ENCODE measurements around the gene THBD. TPM values are rescaled to one million over a fixed set of nuclear protein-coding genes. Genes with fewer than 3 reads are reported as not detected.

THBD gene
- total and polyA plus RNA-seq, 4 experiments from 2014 or later: 0.05 to 0.50 (median 0.29) TPM; not detected in 1

DNA sequence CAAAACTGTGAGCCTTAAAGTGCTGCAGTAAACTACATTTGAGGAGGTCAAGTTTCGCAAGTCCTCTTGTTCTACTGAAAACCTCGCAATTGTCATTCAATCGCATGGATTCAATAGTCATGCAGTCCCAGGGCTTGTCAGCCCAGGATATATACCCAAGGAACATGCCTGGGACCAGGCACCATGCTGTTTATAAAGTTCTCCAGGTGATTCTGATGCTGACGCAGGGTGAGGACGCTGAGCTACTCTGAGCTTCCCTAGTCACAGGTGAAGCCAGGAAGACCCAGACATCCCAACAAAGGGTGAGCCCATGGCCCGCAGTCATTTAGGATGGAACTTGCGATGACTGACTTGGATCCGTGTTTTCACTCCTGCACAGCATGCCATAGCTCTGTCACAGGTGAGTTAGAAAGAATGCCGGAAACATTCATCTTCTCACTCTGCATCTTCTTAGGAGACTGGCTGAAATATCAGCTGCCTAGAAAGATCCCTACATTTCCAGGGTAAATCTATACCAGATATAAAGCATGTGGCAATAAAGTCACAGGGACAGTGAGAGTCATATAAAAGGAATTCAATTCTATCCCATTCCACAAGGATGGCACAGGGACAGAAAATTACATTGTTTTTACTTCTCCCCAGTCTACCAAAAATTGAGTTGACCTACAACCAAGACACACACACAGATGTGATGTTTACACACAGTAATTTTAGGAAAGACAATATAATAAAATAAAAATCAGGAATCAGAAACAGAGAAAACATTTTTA, 41.4 kb downstream of the THBD start:
- H3K27me3 Mint-ChIP-seq: no peaks in the 10 kb centered on the region
- Histone ChIP-seq H3K27ac (ENCODE audit: low read depth, low read length) (no peak overlapping the region), H3K27me3 (ENCODE audit: insufficient read depth, low read length) (no peaks in the 10 kb centered on the region), H3K4me3 (ENCODE audit: low read length in 2 of 2) (no peak overlapping the region), H3K4me1 (ENCODE audit: insufficient read depth, low read length) (no peaks in the 10 kb centered on the region), H3K36me3 (ENCODE audit: insufficient read depth, low read length) (no peaks in the 10 kb centered on the region), H3K9me3 (ENCODE audit: control insufficient read depth in 1 of 2, low read length in 2 of 2) (no peaks in the 10 kb centered on the region)
- ChIA-PET CTCF (ENCODE audit: partially characterized antibody) (no interaction called here), POLR2A (ENCODE audit: partially characterized antibody) (no interaction called here)
- no peak overlapping the region for H3K4me3 Mint-ChIP-seq
- H3K4me1 Mint-ChIP-seq: no peaks in the 10 kb centered on the region
- DNase-seq: no peak
- H3K9me3 Mint-ChIP-seq: no peaks in the 10 kb centered on the region
- intact Hi-C loops (cut with micrococcal nuclease): no loop called here
- no peak overlapping the region for H3K27ac Mint-ChIP-seq
- H3K36me3 Mint-ChIP-seq: no peaks in the 10 kb centered on the region

DNA sequence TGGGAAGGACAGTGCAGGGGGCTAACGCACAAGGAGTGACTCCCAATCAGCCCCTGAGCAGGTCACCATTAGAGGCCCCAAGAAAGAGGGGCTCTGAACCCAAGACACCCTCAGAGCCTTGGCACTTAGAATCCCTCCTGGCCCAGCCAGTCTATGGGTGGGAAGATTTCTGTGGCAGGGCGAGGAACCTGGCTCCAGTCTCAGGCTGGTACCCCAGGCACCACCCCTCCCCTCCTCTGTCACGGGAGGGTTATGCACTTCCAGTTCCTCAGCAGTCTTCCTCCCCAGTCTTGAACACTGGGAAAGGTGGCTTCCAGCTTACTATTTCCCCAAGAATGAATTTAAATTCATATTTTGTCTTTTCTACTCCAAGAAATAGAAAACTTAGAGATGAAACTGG, 42.0 kb downstream of the THBD start:
- Mint-ChIP-seq H3K4me3 (no peak overlapping the region), H3K9me3 (no peaks in the 10 kb centered on the region), H3K27me3 (no peaks in the 10 kb centered on the region), H3K27ac (no peak overlapping the region), H3K36me3 (no peaks in the 10 kb centered on the region), H3K4me1 (no peaks in the 10 kb centered on the region)
- no peak for DNase-seq
- ChIA-PET POLR2A (ENCODE audit: partially characterized antibody) (no interaction called here), CTCF (ENCODE audit: partially characterized antibody) (no interaction called here)
- Histone ChIP-seq H3K9me3 (ENCODE audit: control insufficient read depth in 1 of 2, low read length in 2 of 2) (no peaks in the 10 kb centered on the region), H3K36me3 (ENCODE audit: insufficient read depth, low read length) (no peaks in the 10 kb centered on the region), H3K4me1 (ENCODE audit: insufficient read depth, low read length) (no peaks in the 10 kb centered on the region), H3K4me3 (ENCODE audit: low read length in 2 of 2) (no peak overlapping the region), H3K27me3 (ENCODE audit: insufficient read depth, low read length) (no peaks in the 10 kb centered on the region), H3K27ac (ENCODE audit: low read depth, low read length) (no peak overlapping the region)
- intact Hi-C loops (cut with micrococcal nuclease): no loop called here

DNA sequence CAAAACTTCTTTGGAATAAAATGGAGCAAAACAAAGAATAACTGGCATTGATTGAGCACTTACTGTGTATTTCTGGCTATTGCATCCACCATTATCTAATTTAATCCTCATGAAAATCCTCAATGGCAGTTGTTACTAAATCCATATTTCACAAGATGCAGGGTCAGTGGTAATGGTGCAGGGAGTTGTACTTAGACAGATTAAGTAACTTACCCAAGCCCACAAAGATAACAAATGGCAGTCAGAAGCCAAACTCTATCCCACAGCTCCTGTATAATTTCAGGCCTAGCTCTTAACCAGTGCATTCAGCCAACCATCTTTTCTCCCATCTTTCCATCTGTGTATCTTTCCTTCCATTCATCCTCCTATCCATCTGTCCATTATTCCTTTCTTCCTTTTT, 43.7 kb downstream of the THBD start:
- H3K4me1 Mint-ChIP-seq: no peaks in the 10 kb centered on the region

DNA sequence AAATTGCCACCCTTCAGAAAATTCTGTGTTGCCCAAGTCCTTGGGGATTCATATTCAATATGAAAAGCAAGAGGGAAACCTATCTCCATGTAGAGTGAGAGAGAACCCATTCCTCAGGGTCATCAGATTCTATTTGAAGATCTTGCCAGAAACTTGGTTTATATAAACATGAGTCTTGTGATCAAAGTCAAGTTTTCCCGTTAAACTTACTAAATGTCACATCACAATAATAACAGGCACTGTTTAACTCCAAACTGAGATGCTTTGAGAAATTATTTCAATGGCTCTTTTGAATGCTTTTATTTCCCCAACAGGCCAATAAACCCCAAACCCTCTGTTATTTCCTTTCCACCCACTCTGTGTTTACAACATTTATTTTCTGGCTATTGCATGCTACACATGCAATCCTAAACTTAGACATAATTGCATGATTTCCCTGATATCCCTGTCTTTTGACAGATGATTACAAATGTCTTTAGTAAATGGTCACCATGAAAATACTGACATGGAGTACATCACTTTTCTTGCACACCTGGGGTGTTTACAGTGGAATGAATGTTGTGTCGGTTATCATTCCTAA, 45.5 kb downstream of the THBD start:
- Mint-ChIP-seq H3K9me3 (no peaks in the 10 kb centered on the region), H3K27me3 (peaks cover 0 to 1% of the 10 kb centered on the region in 2 donors)

More for the DNA sequence above, 43.7 kb downstream of the THBD start:
- DNase-seq: no peak
- H3K4me3 ChIP-seq (ENCODE audit: low read length in 2 of 2): no peak overlapping the region
- Mint-ChIP-seq H3K27me3 (peaks cover 0 to 1% of the 10 kb centered on the region in 2 donors), H3K27ac (no peak overlapping the region), H3K9me3 (no peaks in the 10 kb centered on the region), H3K36me3 (no peaks in the 10 kb centered on the region), H3K4me3 (no peak overlapping the region)
- no peaks in the 10 kb centered on the region for H3K36me3 ChIP-seq (ENCODE audit: insufficient read depth, low read length)
- no peak overlapping the region for H3K27ac ChIP-seq (ENCODE audit: low read depth, low read length)
- ChIA-PET POLR2A (ENCODE audit: partially characterized antibody) (no interaction called here), CTCF (ENCODE audit: partially characterized antibody) (no interaction called here)
- no peaks in the 10 kb centered on the region for H3K9me3 ChIP-seq (ENCODE audit: control insufficient read depth in 1 of 2, low read length in 2 of 2)
- H3K4me1 ChIP-seq (ENCODE audit: insufficient read depth, low read length): no peaks in the 10 kb centered on the region
- intact Hi-C loops (cut with micrococcal nuclease): no loop called here
- H3K27me3 ChIP-seq (ENCODE audit: insufficient read depth, low read length): no peaks in the 10 kb centered on the region

GRCh38 chr20:23003077-23003635, 46.3 kb downstream of the THBD start:
- Mint-ChIP-seq H3K27ac (no peak overlapping the region), H3K27me3 (peaks cover 0 to 1% of the 10 kb centered on the region in 2 donors), H3K4me3 (no peak overlapping the region), H3K9me3 (no peaks in the 10 kb centered on the region), H3K4me1 (no peaks in the 10 kb centered on the region), H3K36me3 (no peaks in the 10 kb centered on the region)
- intact Hi-C loops (cut with micrococcal nuclease): no loop called here
- Histone ChIP-seq H3K36me3 (ENCODE audit: insufficient read depth, low read length) (no peaks in the 10 kb centered on the region), H3K27me3 (ENCODE audit: insufficient read depth, low read length) (no peaks in the 10 kb centered on the region), H3K4me3 (ENCODE audit: low read length in 2 of 2) (no peak overlapping the region), H3K4me1 (ENCODE audit: insufficient read depth, low read length) (no peaks in the 10 kb centered on the region), H3K27ac (ENCODE audit: low read depth, low read length) (no peak overlapping the region), H3K9me3 (ENCODE audit: control insufficient read depth in 1 of 2, low read length in 2 of 2) (no peaks in the 10 kb centered on the region)
- ChIA-PET POLR2A (ENCODE audit: partially characterized antibody) (no interaction called here), CTCF (ENCODE audit: partially characterized antibody) (no interaction called here)
- DNase-seq: no peak

More for the DNA sequence above, 45.5 kb downstream of the THBD start:
- H3K36me3 ChIP-seq (ENCODE audit: insufficient read depth, low read length): no peaks in the 10 kb centered on the region
- intact Hi-C loops (cut with micrococcal nuclease): no loop called here
- H3K4me1 Mint-ChIP-seq: no peaks in the 10 kb centered on the region
- POLR2A ChIA-PET (ENCODE audit: partially characterized antibody): no interaction called here
- no peaks in the 10 kb centered on the region for H3K4me1 ChIP-seq (ENCODE audit: insufficient read depth, low read length)
- H3K9me3 ChIP-seq (ENCODE audit: control insufficient read depth in 1 of 2, low read length in 2 of 2): no peaks in the 10 kb centered on the region
- no peak overlapping the region for H3K27ac Mint-ChIP-seq
- H3K36me3 Mint-ChIP-seq: no peaks in the 10 kb centered on the region
- CTCF ChIA-PET (ENCODE audit: partially characterized antibody): no interaction called here
- H3K27ac ChIP-seq (ENCODE audit: low read depth, low read length): no peak overlapping the region
- no peak overlapping the region for H3K4me3 ChIP-seq (ENCODE audit: low read length in 2 of 2)
- H3K27me3 ChIP-seq (ENCODE audit: insufficient read depth, low read length): no peaks in the 10 kb centered on the region
- DNase-seq: no peak
- no peak overlapping the region for H3K4me3 Mint-ChIP-seq

- Mint-ChIP-seq H3K27me3 (peaks cover 1% of the 10 kb centered on the region in 2 donors), H3K9me3 (no peaks in the 10 kb centered on the region), H3K4me3 (no peak overlapping the region), H3K4me1 (no peaks in the 10 kb centered on the region), H3K27ac (no peak overlapping the region), H3K36me3 (no peaks in the 10 kb centered on the region)
- Histone ChIP-seq H3K9me3 (ENCODE audit: control insufficient read depth in 1 of 2, low read length in 2 of 2) (no peaks in the 10 kb centered on the region), H3K27ac (ENCODE audit: low read depth, low read length) (no peak overlapping the region), H3K4me1 (ENCODE audit: insufficient read depth, low read length) (no peaks in the 10 kb centered on the region), H3K36me3 (ENCODE audit: insufficient read depth, low read length) (no peaks in the 10 kb centered on the region), H3K4me3 (ENCODE audit: low read length in 2 of 2) (no peak overlapping the region), H3K27me3 (ENCODE audit: insufficient read depth, low read length) (no peaks in the 10 kb centered on the region)
- CTCF ChIA-PET (ENCODE audit: partially characterized antibody): no interaction called here
- intact Hi-C loops (cut with micrococcal nuclease): no loop called here
- no peak for DNase-seq
- POLR2A ChIA-PET (ENCODE audit: partially characterized antibody): no interaction called here
Measured at GRCh38 chr20:23002276-23002675, 47.2 kb downstream of the THBD start.

DNA sequence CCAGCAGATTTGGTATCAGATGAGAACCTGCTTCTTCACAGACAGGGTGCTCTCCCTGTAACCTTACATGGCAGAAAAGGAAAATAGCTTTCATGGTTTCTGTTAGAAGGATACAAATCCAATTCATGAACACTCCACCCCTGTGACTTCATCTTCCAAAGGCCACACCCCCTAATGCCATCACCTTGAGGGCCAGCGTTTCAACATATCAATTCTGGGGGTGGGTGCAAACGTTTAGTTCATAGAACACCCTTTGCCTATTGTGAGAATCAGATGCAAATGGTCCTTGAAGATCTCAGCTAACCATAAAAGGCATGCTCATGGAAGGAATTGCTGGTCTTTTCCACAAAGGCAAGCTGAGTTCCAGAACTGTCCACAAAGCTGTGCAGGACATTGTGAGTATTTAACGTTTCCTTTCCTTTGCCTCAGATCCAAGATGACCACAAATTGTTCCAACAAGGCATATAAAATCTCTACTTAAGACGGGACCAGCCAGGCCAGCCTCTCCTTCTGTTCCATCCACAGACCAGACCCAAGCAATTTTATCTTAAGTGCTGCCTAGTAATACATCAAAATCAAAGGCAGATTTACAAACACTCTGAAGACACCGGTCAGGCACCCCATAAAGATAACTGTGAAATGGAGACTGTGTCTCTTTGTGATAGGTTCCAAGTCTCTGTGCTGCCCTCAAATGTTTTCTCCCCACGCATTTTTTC, 49.1 kb downstream of the THBD start:
- no peaks in the 10 kb centered on the region for H3K36me3 ChIP-seq (ENCODE audit: insufficient read depth, low read length)
- intact Hi-C loops (cut with micrococcal nuclease): no loop called here
- Mint-ChIP-seq H3K4me3 (no peak overlapping the region), H3K27ac (no peak overlapping the region), H3K9me3 (no peaks in the 10 kb centered on the region), H3K4me1 (no peaks in the 10 kb centered on the region), H3K36me3 (no peaks in the 10 kb centered on the region), H3K27me3 (peaks cover 1% of the 10 kb centered on the region in 2 donors)
- ChIA-PET POLR2A (ENCODE audit: partially characterized antibody) (no interaction called here), CTCF (ENCODE audit: partially characterized antibody) (interaction anchor here (0.6 kb wide), 1 partner anchor 1280 kb away, joined by 4 read pairs; no protein-coding TSS in a partner anchor)
- no peak for DNase-seq
- H3K9me3 ChIP-seq (ENCODE audit: control insufficient read depth in 1 of 2, low read length in 2 of 2): no peaks in the 10 kb centered on the region
- no peaks in the 10 kb centered on the region for H3K27me3 ChIP-seq (ENCODE audit: insufficient read depth, low read length)
- H3K27ac ChIP-seq (ENCODE audit: low read depth, low read length): no peak overlapping the region
- H3K4me1 ChIP-seq (ENCODE audit: insufficient read depth, low read length): no peaks in the 10 kb centered on the region
- H3K4me3 ChIP-seq (ENCODE audit: low read length in 2 of 2): no peak overlapping the region
